ENCODE results near the gene FAM120B. TPM values are rescaled to one million over a fixed set of nuclear protein-coding genes. Genes with fewer than 3 reads are reported as not detected.

Gene FAM120B
- total RNA-seq, 4 donors from 2014 or later: 16.8 to 35.0 (median 22.2) TPM

- ATAC-seq (ENCODE audit: low FRiP score) (no peak), DNase-seq (ENCODE audit: low spot score) (no peak)
- no peak for TF ChIP-seq CTCF (IDR thresholded peaks at IDR 0.05)
Measured at GRCh38 chr6:170448317-170448716, 141.8 kb downstream of the FAM120B start.

GRCh38 chr6:170448751-170449630, 142.4 kb downstream of the FAM120B start:
- no peak for DNase-seq (ENCODE audit: low spot score)
- TF ChIP-seq CTCF (IDR thresholded peaks at IDR 0.05): no peak
- ATAC-seq (ENCODE audit: low FRiP score): no peak

- ATAC-seq (ENCODE audit: low FRiP score) (no peak), DNase-seq (ENCODE audit: low spot score) (no peak)
- TF ChIP-seq CTCF (IDR thresholded peaks at IDR 0.05): no peak
Measured at GRCh38 chr6:170449835-170450753, 143.5 kb downstream of the FAM120B start.

DNA sequence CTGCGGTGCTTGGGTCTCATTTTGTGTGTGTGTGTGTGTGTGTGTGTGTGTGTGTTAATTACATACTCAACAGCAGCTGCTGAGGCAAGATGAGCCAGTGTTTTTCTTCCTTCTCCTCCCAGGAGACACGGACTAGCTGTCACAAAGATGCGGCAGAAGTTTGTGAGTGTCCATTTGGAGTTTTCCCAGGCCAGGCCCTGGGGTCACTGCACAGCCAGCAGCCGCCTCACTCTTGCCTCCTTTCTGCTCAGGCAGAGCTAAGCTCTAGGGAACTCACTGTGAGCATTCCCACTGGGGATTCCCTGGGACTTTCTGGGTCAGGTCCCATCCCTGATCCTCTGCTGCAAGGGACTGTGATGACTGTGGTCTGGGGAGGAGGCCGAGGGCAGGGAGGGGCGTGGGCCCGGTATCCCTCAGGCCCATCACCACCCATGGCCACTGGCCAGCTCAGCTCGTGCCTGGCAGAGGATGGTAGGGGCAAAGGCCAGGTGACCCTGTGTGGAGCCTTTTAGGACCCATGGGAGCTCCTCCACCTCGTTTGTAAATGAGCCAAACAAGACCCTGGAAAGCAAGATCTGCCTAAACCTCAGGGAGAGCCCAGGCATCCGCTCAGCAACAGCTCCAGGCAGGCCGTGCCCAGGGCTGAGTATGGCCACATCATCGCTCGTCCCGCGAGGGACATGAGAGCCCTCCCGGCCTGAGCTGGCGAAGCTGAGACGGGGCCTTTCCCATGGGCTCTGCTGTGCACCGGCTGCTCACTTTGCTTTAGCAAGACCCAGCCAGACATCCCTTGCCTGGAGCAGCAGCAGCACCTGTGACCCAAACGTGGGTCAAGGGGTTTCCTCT, 144.6 kb downstream of the FAM120B start:
- DNase-seq (ENCODE audit: low spot score) (no peak), ATAC-seq (ENCODE audit: low FRiP score) (no peak)
- TF ChIP-seq CTCF (IDR thresholded peaks at IDR 0.05): no peak

DNA sequence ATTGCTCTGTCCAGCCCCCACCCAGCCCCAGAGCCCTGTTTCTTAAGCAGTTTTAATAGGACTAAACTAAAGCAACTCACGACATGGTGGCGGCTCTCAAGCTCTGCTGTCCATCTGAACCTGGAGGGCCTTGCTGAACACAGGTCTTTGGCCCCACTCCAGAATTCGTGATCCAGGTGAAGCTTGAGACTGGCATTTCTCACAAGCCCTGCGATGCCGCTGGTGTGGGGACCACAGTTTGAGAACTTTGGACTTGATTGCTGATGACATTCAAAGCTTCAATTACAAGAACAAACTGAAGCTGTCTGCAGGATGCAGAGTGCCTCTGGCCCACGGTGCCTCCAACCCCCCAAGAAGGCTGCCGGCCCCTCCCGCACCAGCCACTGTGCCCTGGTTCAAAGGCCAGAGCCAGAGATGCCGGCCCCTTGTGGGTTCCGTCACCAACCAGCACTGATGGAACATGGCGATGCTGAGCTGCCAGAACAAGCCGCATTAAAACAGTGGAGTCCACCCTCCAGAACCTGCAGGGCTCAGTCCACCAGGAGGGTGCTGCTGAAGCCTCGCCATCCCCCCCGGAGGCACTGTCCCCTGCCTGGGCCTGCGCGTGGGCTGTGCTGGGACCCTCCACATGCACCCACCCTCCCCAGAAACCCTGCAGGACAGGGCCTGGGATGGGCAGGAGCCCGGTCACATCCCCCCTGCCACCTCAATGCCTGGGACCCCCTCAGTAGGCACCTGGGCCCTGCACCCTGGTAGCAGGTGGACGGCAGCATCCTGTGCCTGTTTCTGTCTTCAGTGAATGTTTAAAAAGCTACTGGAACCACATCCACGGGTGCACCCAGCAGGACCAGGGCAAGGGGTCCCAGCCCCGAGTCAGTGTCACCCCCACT, 145.4 kb downstream of the FAM120B start:
- DNase-seq (ENCODE audit: low spot score) (no peak), ATAC-seq (ENCODE audit: low FRiP score) (no peak)
- no peak for TF ChIP-seq CTCF (IDR thresholded peaks at IDR 0.05)

All from omental fat pad (tissue), 4 donors.